ENCODE data around the gene SLC46A1. TPM values are rescaled to one million over a fixed set of nuclear protein-coding genes. Genes with fewer than 3 reads are reported as not detected.
A peak's percentile ranks its signal among the peaks of the same experiment; 100 is the strongest.

Gene SLC46A1
- total and polyA plus RNA-seq, 2 experiments from 2014 or later = 3.3 to 12.5 TPM

DNA sequence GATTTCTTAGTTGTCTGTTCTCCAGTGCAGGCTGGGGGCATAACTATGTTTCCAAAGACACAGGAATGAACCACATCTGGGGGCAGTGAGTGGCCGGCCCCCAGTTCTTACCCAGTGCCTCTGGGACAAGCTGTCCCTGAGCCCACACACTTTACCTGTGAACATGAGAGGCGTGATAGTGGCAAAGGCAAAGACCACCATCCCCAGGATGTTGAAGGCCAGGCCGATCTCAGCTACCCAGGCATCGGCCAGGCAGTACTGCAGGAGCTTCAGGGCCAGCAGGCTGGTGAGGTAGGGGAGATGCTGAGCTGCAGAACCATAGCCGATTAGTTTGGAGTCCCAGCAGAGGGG lies 1.6 kb downstream of the SLC46A1 start (continued):
- TF ChIP-seq, protein P1, sequence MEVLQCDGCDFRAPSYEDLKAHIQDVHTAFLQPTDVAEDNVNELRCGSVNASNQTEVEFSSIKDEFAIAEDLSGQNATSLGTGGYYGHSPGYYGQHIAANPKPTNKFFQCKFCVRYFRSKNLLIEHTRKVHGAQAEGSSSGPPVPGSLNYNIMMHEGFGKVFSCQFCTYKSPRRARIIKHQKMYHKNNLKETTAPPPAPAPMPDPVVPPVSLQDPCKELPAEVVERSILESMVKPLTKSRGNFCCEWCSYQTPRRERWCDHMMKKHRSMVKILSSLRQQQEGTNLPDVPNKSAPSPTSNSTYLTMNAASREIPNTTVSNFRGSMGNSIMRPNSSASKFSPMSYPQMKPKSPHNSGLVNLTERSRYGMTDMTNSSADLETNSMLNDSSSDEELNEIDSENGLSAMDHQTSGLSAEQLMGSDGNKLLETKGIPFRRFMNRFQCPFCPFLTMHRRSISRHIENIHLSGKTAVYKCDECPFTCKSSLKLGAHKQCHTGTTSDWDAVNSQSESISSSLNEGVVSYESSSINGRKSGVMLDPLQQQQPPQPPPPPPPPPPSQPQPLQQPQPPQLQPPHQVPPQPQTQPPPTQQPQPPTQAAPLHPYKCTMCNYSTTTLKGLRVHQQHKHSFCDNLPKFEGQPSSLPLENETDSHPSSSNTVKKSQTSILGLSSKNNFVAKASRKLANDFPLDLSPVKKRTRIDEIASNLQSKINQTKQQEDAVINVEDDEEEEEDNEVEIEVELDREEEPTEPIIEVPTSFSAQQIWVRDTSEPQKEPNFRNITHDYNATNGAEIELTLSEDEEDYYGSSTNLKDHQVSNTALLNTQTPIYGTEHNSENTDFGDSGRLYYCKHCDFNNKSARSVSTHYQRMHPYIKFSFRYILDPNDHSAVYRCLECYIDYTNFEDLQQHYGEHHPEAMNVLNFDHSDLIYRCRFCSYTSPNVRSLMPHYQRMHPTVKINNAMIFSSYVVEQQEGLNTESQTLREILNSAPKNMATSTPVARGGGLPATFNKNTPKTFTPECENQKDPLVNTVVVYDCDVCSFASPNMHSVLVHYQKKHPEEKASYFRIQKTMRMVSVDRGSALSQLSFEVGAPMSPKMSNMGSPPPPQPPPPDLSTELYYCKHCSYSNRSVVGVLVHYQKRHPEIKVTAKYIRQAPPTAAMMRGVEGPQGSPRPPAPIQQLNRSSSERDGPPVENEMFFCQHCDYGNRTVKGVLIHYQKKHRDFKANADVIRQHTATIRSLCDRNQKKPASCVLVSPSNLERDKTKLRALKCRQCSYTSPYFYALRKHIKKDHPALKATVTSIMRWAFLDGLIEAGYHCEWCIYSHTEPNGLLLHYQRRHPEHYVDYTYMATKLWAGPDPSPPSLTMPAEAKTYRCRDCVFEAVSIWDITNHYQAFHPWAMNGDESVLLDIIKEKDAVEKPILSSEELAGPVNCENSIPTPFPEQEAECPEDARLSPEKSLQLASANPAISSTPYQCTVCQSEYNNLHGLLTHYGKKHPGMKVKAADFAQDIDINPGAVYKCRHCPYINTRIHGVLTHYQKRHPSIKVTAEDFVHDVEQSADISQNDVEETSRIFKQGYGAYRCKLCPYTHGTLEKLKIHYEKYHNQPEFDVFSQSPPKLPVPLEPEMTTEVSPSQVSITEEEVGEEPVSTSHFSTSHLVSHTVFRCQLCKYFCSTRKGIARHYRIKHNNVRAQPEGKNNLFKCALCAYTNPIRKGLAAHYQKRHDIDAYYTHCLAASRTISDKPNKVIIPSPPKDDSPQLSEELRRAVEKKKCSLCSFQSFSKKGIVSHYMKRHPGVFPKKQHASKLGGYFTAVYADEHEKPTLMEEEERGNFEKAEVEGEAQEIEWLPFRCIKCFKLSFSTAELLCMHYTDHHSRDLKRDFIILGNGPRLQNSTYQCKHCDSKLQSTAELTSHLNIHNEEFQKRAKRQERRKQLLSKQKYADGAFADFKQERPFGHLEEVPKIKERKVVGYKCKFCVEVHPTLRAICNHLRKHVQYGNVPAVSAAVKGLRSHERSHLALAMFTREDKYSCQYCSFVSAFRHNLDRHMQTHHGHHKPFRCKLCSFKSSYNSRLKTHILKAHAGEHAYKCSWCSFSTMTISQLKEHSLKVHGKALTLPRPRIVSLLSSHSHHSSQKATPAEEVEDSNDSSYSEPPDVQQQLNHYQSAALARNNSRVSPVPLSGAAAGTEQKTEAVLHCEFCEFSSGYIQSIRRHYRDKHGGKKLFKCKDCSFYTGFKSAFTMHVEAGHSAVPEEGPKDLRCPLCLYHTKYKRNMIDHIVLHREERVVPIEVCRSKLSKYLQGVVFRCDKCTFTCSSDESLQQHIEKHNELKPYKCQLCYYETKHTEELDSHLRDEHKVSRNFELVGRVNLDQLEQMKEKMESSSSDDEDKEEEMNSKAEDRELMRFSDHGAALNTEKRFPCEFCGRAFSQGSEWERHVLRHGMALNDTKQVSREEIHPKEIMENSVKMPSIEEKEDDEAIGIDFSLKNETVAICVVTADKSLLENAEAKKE (CRISPR knock-in tag; IDR thresholded peaks at IDR 0.05) = no peak

DNA sequence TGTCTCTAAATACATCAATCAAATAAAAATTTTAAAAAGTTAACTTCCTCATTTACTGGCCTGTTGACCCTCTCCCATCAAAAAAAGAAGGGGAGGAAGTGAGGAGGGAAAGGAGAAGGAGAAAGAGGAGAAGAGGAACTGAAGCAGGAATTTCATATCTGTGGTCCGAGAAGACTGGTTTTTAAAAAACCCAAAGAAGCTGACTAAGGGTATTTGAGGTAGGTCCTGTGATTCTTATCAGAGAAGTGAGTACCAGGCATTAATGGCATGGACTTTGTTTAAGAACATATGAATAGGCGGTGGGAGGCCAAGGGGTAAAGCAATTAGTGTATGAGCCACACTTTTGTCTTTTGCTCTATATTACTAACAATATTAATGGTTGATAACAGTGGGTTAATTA lies 2.0 kb downstream of the SLC46A1 start:
- Histone ChIP-seq H3K4me2 (peak overlapping the region; percentile 92; the same call in 1 of the 2 replicates), H3K36me3 (ENCODE audit: insufficient read depth) (no peaks in the 10 kb centered on the region), H3K27ac (ENCODE audit: low read depth) (no peak overlapping the region), H3K27me3 (ENCODE audit: insufficient read depth) (peaks cover 16% of the 10 kb centered on the region), H3K79me2 (replicated peaks; ENCODE audit: insufficient read depth) (no peaks in the 10 kb centered on the region), H3K4me3 (no peak overlapping the region), H4K20me1 (replicated peaks; ENCODE audit: insufficient read depth) (no peaks in the 10 kb centered on the region), H3K4me1 (ENCODE audit: insufficient read depth) (peaks cover 68% of the 10 kb centered on the region), H2AFZ (no peak overlapping the region), H3K9me2 (ENCODE audit: insufficient read depth) (no peaks in the 10 kb centered on the region), H3F3A (replicated peaks; ENCODE audit: low read depth) (peaks cover 17% of the 10 kb centered on the region)
- no peak for DNase-seq (ENCODE audit: low spot score)
- H3K36me3 Mint-ChIP-seq (ENCODE audit: low read depth) = peaks cover 16% of the 10 kb centered on the region
- no peak overlapping the region for H3K27ac Mint-ChIP-seq
- peaks cover 66% of the 10 kb centered on the region for H3K4me1 Mint-ChIP-seq
- no peak for ATAC-seq
- H3K9me3 Mint-ChIP-seq = no peaks in the 10 kb centered on the region; the same call in 2 of the 3 replicates
- TF ChIP-seq, protein P2, sequence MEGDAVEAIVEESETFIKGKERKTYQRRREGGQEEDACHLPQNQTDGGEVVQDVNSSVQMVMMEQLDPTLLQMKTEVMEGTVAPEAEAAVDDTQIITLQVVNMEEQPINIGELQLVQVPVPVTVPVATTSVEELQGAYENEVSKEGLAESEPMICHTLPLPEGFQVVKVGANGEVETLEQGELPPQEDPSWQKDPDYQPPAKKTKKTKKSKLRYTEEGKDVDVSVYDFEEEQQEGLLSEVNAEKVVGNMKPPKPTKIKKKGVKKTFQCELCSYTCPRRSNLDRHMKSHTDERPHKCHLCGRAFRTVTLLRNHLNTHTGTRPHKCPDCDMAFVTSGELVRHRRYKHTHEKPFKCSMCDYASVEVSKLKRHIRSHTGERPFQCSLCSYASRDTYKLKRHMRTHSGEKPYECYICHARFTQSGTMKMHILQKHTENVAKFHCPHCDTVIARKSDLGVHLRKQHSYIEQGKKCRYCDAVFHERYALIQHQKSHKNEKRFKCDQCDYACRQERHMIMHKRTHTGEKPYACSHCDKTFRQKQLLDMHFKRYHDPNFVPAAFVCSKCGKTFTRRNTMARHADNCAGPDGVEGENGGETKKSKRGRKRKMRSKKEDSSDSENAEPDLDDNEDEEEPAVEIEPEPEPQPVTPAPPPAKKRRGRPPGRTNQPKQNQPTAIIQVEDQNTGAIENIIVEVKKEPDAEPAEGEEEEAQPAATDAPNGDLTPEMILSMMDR (conservative IDR thresholded peaks at IDR 0.05; ENCODE audit: low read depth in 2 of 2) = no peak
- no peak for TF ChIP-seq CREB1 (CRISPR knock-in tag; IDR thresholded peaks at IDR 0.05; ENCODE audit: low read depth)
- TF ChIP-seq STAT1 (IDR thresholded peaks at IDR 0.05; ENCODE audit: unreplicated experiment) = no peak
- H3K27me3 Mint-ChIP-seq (ENCODE audit: insufficient read depth, low read depth, poor library complexity) = peaks cover 32% of the 10 kb centered on the region
- H3K4me3 Mint-ChIP-seq = peak overlapping the region; percentile 77; the same call in 1 of the 3 replicates

Data from GM23338 (cell line).